ENCODE results near the gene PERM1.
"Not testable (repeated sequence)": the region's sequence is repeated elsewhere in the genome, so short reads cannot be mapped to it uniquely, and the experiment has no call there.

PERM1 gene

GRCh38 chr1:978835-979743 is 2.8 kb downstream of the PERM1 start:
- no peak for DNase-seq (ENCODE audit: low read depth in 2 of 3, low spot score in 1 of 3)

GRCh38 chr1:978069-978834 is 3.6 kb downstream of the PERM1 start:
- DNase-seq (ENCODE audit: low read depth in 2 of 3, low spot score in 1 of 3) = no peak

GRCh38 chr1:976791-977190 is 5.1 kb downstream of the PERM1 start:
- DNase-seq (ENCODE audit: low read depth in 2 of 3, low spot score in 1 of 3) = not testable (repeated sequence)

- peak in 2 of 3 donors; percentile 48 to 53 for DNase-seq (ENCODE audit: low read depth in 2 of 3, low spot score in 1 of 3)
These were observed 5.8 kb downstream of the PERM1 start for GRCh38 chr1:975896-976683.

GRCh38 chr1:975365-975764 is 6.5 kb downstream of the PERM1 start:
- no peak for DNase-seq (ENCODE audit: low read depth in 2 of 3, low spot score in 1 of 3)

GRCh38 chr1:974687-975328 is 7.1 kb downstream of the PERM1 start:
- DNase-seq (ENCODE audit: low read depth in 2 of 3, low spot score in 1 of 3) = no peak

- no peak for DNase-seq (ENCODE audit: low read depth in 2 of 3, low spot score in 1 of 3)
These were observed 7.6 kb downstream of the PERM1 start for GRCh38 chr1:974293-974640.

- no peak for DNase-seq (ENCODE audit: low read depth in 2 of 3, low spot score in 1 of 3)
These were observed 8.2 kb downstream of the PERM1 start for GRCh38 chr1:973459-974292.

GRCh38 chr1:972726-973458 is 9.0 kb downstream of the PERM1 start:
- DNase-seq (ENCODE audit: low read depth in 2 of 3, low spot score in 1 of 3) = no peak

GRCh38 chr1:971751-972506 is 10.0 kb downstream of the PERM1 start:
- no peak for DNase-seq (ENCODE audit: low read depth in 2 of 3, low spot score in 1 of 3)

GRCh38 chr1:970973-971730 is 10.7 kb downstream of the PERM1 start:
- no peak for DNase-seq (ENCODE audit: low read depth in 2 of 3, low spot score in 1 of 3)

GRCh38 chr1:970242-970972 is 11.5 kb downstream of the PERM1 start:
- DNase-seq (ENCODE audit: low read depth in 2 of 3, low spot score in 1 of 3) = no peak

- DNase-seq (ENCODE audit: low read depth in 2 of 3, low spot score in 1 of 3) = no peak
These were observed 12.5 kb downstream of the PERM1 start for GRCh38 chr1:969260-969855.

GRCh38 chr1:967466-968343 is 14.2 kb downstream of the PERM1 start:
- DNase-seq (ENCODE audit: low read depth in 2 of 3, low spot score in 1 of 3) = no peak

GRCh38 chr1:966704-967300 is 15.1 kb downstream of the PERM1 start:
- DNase-seq (ENCODE audit: low read depth in 2 of 3, low spot score in 1 of 3) = peak; percentile 58 to 83 (median 74)

Measured in stimulated activated CD4-positive, alpha-beta T cell treated with anti-CD3 and anti-CD28 coated beads, Interleukin-12 subunit alpha, Interleukin-12 subunit beta, amount 100 ng/mL, for 48 hours (primary cell).